Medulla oblongata (tissue), 1 donor: ENCODE measurements around the gene GRM1.

Source experiments
- DNase-seq: peaks from one replicate; pipeline ENCODE4 v3.0.0-alpha.2; 2015; ENCODE audit errors: extremely low spot score

Gene GRM1

DNA sequence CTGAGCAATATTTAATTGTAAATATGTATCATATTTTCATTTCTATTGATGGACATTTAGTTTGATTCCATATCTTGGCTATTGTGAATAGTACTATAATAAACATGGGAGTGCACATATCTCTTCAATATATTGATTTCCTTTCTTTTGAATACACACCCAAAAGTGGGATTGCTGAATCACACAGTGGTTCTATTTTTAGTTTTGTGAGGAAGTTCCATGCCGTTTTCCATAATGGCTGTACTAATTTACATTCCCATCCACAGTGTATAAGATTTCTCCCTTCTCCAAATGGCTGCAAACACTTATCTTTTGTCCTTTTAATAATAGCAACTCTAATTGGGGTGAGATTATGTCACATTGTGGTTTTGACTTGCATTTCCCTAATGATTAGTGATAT, 428.0 kb downstream of the GRM1 start:
- no peak for DNase-seq

DNA sequence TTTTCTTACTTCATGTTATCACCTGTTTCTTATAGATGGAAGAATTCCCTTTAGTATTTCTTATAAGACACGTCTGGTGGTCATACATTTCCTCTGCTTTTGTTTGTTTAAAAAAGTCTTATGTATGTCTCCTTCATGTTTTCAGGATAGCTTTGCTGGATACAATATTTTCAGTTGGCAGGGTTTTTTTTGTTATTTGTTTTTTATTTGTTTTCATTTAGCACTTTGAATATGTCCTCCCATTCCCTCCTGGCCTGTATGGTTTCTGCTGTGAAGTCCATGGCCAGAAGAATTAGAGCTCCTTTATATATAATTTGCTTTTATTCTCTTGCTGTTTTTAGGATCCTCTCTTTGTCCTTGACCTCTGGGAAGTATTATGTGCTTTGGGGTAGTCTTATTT, 432.1 kb downstream of the GRM1 start:
- DNase-seq: no peak

DNA sequence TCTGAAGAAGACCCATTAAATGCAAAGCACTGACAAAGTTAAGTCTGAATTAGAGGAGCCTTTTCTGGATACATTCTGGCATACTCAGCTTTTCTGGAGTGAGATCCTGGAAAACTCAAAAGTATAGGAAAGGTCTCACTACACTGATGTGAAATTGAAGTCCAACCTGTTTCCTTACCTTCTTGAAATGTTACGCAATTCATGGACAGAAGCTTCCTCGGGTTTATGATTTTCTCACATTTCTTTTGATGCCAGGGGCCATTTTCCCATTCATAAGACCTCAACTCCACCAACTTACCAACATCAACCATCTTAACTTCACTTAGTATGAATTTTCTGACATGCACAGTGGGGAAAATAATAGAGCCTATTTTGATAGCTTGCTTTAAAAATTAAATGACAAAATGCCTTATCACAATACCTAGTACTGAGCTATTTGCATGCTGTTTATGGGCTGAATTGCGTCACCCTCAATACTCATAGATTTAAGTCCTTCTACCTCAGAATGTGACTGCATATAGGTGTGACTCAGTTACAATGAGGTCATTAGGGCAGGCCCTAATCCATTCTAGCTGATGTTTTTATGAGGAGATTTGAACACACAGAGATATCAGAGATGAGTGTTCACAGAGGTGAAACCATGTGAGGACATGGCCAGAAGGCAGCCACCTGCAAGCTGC, 441.4 kb downstream of the GRM1 start:
- DNase-seq: no peak

DNA sequence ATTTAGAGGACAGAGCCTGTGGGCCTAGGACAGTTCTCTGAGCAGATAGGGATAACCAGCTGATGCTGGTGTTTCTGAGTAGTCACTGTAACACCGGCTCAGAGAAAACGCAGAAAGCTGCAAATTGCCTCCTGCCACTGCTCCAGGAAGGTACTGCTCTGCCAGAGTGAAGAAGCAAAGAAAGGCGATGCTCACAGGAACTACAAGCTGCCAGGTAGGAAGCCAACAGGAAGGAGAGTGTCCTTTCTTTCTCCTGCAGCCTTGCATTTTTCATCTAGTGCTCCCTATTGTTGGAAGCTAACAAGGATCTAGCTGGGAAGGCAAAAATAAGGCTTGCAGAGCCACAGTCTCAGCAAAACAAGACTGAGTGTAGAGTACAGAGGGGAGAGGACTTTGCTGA, 444.1 kb downstream of the GRM1 start:
- no peak for DNase-seq

DNA sequence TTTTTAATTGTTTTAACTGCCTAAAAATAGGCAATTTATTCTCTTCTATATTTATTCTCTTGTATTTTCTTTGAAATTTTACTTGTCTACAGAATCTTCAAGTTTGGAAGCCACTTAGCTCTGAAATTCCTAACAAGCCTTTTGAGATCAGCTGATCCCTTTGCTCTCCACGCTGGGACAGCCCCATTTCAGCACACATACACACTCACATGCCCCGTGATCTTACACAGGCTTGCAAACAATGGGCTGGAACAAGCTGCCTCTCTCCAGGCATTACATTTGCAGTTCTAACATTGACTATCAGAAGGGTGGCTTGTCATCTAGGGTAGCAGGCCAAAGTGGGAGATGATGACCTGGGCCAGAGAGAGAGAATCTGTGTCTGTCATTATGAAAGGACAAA, 452.7 kb downstream of the GRM1 start:
- DNase-seq: no peak

DNA sequence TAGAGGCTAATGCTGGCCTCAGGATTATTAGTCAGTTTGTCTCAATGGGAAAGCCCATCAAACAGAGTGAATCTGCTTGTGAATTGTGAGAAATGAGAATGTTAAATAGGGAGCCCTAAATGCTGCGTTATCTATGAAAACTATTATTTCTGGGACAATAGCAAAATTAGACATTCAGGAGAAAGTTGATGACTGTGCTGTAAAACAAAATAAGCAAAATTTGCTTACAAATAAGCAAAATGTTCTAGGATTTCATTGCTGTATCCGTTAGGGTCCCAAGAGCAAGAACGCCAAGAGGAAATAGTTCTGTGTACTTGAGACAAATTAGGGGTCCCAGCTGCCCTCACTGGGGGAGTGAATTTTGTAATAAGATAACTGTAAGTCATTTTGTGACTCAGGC, 455.5 kb downstream of the GRM1 start:
- no peak for DNase-seq
